Measurements from ENCODE around the gene SNAP29.
"Not testable (repeated sequence)": the region's sequence is repeated elsewhere in the genome, so short reads cannot be mapped to it uniquely, and the experiment has no call there.

The SNAP29 gene

GRCh38 chr22:20927940-20928572 lies 69.2 kb downstream of the SNAP29 start:
- no peak for DNase-seq (ENCODE audit: extremely low read depth in 1 of 2, low read depth in 1 of 2)

- DNase-seq (ENCODE audit: extremely low read depth in 1 of 2, low read depth in 1 of 2), result no peak
Observed at GRCh38 chr22:20928573-20928967, 69.8 kb downstream of the SNAP29 start.

GRCh38 chr22:20930004-20930403 lies 71.2 kb downstream of the SNAP29 start:
- DNase-seq (ENCODE audit: extremely low read depth in 1 of 2, low read depth in 1 of 2), result no peak

- not testable (repeated sequence) for DNase-seq (ENCODE audit: extremely low read depth in 1 of 2, low read depth in 1 of 2)
Observed at GRCh38 chr22:20930435-20930834, 71.6 kb downstream of the SNAP29 start.

- no peak for DNase-seq (ENCODE audit: extremely low read depth in 1 of 2, low read depth in 1 of 2)
Observed at GRCh38 chr22:20931126-20931654, 72.4 kb downstream of the SNAP29 start.

DNA sequence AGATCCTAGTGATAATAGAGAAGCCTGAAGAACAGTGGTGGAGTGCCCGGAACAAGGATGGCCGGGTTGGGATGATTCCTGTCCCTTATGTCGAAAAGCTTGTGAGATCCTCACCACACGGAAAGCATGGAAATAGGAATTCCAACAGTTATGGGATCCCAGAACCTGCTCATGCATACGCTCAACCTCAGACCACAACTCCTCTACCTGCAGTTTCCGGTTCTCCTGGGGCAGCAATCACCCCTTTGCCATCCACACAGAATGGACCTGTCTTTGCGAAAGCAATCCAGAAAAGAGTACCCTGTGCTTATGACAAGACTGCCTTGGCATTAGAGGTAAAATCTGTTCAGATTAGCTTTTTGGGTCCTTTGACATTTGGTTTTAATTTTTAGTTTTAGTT lies 75.1 kb downstream of the SNAP29 start:
- DNase-seq (ENCODE audit: extremely low read depth in 1 of 2, low read depth in 1 of 2), result no peak

DNA sequence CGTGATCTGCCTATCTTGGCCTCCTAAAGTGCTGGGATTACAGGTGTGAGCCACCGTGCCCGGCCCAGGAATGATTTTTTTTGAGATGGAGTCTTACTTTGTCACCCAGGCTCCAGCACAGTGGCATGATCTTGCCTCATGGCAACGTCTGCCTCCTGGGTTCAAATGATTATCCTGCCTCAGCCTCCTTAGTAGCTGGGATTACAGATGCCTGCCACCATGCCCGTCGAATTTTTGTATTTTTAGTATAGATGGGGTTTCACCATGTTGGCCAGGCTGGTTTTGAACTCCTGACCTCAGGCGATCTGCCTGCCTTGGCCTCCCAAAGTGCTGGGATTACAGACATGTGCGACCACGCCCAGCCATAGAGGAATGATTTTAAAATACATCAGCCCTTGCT lies 76.2 kb downstream of the SNAP29 start:
- DNase-seq (ENCODE audit: extremely low read depth in 1 of 2, low read depth in 1 of 2), result not testable (repeated sequence)

- DNase-seq (ENCODE audit: extremely low read depth in 1 of 2, low read depth in 1 of 2), result not testable (repeated sequence)
Observed at GRCh38 chr22:20935780-20936539, 77.2 kb downstream of the SNAP29 start.

DNA sequence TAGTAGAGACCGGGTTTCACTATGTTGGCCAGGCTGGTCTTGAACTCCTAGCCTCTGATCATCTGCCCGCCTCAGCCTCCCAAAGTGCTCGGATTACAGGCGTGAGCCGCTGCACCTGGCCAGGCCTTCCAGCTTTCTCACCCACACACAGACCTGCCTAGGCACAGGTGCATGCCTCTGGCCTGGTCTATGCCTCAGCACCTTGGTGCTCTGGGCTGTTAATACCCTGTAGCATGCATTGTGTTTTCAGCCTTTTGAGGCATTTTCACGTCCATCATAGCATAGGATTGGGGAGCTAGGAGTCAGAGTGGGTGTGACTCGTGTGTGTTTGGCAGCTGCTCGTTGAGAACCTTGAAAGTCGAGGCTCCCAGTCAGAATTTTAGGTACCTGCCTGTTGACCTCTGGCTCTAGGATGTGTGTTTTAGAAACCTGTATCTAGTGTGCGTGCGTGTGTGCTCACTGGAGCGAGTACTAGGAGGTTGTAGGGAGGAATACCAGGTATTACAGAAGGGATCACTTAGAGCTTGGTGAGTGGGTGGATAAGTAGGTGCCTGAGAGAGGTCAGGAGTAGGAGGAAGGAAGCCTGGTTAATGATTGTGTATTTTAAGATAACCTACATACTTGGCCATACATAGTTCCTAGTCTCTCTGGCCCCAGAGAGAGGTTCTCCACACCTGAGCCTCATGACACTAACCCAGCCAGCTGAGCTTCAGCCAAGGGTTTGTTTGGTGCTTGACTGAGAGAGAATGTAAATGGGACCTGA lies 78.4 kb downstream of the SNAP29 start:
- no peak for DNase-seq (ENCODE audit: extremely low read depth in 1 of 2, low read depth in 1 of 2)

GRCh38 chr22:20937794-20938671 lies 79.2 kb downstream of the SNAP29 start:
- DNase-seq (ENCODE audit: extremely low read depth in 1 of 2, low read depth in 1 of 2), result no peak

DNA sequence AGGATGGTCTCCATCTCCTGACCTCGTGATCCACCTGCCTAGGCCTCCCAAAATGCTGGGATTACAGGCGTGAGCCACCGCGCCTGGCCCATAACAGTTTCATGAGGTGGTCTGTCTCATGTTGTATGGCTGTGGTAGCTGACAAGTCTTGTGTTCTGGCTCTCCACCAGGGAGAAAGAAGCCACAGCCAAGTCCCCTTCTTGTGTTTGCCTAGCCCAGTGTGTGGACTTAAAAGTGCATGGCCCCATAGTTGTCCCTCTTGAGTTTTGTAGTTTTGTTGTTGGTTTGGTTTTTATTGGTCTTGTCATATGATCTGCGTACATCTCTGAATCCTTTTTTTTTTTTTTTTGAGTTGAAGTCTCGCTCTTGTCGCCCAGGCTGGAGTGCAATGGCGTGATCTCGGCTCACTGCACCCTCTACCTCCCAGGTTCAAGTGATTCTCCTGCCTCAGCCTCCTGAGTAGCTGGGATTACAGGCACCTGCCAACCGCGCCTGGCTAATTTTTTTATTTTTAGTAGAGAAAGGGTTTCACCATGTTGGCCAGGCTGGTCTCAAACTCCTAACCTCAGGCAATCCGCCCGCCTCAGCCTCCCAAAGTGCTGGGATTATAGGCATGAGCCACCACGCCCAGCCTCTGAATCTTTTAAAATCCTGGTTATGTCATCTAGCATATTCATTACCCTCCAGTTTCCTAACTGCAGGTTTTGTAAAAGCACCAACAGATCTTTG lies 80.8 kb downstream of the SNAP29 start:
- not testable (repeated sequence) for DNase-seq (ENCODE audit: extremely low read depth in 1 of 2, low read depth in 1 of 2)

DNA sequence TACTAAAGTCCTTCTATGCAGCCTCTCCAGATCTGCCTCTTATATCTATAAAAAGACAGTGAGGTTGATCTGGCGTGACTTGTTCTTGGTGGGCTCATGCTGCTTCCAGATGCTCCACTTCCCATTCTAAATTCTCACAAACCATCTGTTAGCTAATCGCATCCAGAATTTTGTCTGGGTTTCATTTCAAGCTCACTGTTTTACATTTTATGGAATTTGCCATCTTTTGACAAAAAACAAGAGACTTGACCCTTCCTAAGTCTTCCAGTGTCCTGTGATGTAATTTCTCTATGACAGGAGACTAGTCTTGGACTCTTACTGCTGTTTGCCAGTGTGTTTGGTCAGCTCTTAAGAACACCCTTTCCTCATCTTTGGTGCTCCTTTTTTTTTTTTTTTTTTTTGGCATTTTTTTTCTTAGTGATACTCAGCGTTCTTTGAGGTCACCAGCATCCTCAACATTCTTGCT lies 81.4 kb downstream of the SNAP29 start:
- no peak for DNase-seq (ENCODE audit: extremely low read depth in 1 of 2, low read depth in 1 of 2)

Data from stimulated activated CD8-positive, alpha-beta memory T cell treated with anti-CD3 and anti-CD28 coated beads, Interleukin-7, amount 100 ng/mL, for 48 hours (primary cell).